ENCODE measurements around the gene NECAB3.

NECAB3 gene

GRCh38 chr20:33672426-33673113, 1.7 kb downstream of the NECAB3 start:
- TF ChIP-seq CTCF (IDR thresholded peaks at IDR 0.05), result no peak

GRCh38 chr20:33671573-33672288, 2.5 kb downstream of the NECAB3 start:
- no peak for TF ChIP-seq CTCF (IDR thresholded peaks at IDR 0.05)

DNA sequence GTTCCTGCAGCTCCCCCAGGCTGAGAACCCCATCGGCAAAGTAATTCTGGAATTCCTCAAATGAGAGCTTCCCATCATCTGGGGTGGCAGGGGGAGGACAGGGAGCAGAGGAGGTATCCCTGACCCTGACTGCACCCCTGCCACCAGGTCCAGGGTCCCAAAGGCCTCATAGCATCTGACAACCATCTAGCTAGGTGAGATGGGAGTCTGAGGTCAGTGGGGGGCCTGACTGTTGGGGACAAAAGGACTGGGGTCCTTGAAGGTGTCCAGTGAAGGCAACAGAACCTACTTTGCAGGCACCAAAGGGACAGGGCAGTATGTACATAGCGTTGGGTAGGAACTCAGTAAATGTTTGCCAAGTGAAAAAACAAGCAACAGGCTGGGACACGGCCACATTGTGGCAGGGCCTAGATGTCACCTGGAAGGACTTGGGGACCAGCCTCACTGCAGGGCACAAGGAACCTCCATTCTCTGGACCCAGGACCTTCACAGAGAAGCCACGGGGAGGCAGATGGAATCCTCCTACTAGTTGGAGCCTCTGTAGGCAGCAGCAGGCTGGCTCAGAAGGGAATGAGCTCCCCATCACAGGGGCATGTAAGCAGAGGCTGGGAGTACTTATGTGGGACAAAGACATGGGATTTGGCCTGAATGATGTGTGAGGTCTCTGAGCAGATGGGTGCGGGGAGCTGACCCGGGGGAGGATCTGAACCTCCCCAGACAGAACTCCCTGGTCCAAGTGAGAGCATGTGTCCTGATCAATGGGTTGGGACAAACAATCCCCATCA, 3.3 kb downstream of the NECAB3 start:
- no peak for TF ChIP-seq CTCF (IDR thresholded peaks at IDR 0.05)

DNA sequence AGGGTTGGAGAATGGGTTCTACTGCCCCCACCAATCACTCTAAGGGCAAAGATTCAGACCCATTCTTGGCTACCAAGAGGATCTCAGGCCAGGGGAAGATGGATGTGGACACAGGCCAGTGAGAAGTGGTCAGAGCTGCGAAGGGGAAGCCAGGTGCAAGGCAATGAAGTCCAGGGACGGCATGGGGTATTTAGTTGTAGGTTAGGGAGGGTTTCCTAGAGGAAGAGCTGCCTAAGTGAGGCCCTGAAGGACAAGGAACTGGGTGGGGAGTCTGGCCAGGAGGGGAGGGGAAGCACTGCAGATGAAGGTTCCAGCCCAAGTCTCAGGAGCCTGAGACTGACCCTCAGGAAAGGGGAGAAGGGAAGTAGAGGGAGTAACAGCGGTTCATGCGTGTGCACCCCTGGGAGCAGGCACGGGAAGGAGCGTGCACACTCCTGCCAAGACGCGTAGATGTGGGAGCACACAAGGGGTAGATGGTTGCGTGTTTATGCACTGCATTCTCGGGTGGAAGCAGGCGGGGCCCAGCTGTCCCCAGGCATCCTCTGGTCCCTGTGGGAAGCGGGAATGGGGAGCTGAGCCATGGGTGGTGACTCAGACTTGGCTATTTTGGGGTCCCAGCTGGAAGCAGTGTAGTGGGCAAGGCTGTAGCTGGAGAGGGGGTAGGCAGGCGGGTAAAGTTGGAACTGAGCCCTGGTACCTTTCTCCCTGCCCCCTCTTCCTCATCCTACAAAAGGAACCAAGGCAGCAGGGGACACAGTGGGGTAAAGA, 4.2 kb downstream of the NECAB3 start:
- TF ChIP-seq CTCF (IDR thresholded peaks at IDR 0.05), result no peak

- no peak for TF ChIP-seq CTCF (IDR thresholded peaks at IDR 0.05)
Measured at GRCh38 chr20:33669224-33669623, 5.0 kb downstream of the NECAB3 start.

GRCh38 chr20:33668466-33669155, 5.6 kb downstream of the NECAB3 start:
- no peak for TF ChIP-seq CTCF (IDR thresholded peaks at IDR 0.05)

Data from LNCAP (cell line).